Measurements from ENCODE around the gene GSG1.

DNA sequence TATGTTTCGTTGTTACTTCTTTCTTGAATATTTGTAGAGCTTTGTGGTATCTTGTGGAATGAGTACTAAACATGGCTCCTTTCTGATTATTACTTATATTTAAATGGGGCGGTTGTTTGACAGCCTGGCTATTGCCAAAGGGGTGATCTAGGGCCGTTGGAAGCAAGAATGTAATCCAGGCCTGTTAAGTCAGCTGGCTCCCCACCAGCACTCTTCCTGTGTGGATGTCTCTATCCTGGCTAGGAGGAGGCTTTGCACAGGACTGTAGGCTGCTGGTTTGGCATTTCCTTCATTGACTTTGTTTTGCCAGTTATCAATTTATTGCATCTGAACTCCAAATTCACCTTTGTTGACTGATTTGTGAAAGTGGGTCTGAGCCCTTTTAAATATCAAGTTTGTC lies 53.7 kb downstream of the GSG1 start:
- TF ChIP-seq POLR2AphosphoS5 (IDR thresholded peaks at IDR 0.05; ENCODE audit: borderline replicate concordance, low read depth, low read length), result no peak
- no peak for TF ChIP-seq EZH2 (IDR thresholded peaks at IDR 0.05)
- TF ChIP-seq FOXP2 (optimal IDR thresholded peaks at IDR 0.05; ENCODE audit: control extremely low read depth, extremely low read length, insufficient read depth), result no peak
